Type B pancreatic cell (in vitro differentiated cells): Measurements from ENCODE around the gene ACSM3. TPM values are rescaled to one million over a fixed set of nuclear protein-coding genes. Genes with fewer than 3 reads are reported as not detected.
"Not testable (repeated sequence)": the region's sequence is repeated elsewhere in the genome, so short reads cannot be mapped to it uniquely, and the experiment has no call there.

Experiments used
- DNase-seq: peaks from one replicate; pipeline ENCODE4 v3.0.0; 2021; ENCODE audit warnings: mixed read lengths; ENCODE audit not compliant: unreplicated experiment; ENCODE audit errors: extremely low spot score
- H3K27ac Mint-ChIP-seq: 2 replicates; pipeline ENCODE4 v1.8.0; 2021; ENCODE audit warnings: mild to moderate bottlenecking, mixed read lengths
- H3K27me3 Mint-ChIP-seq: 2 replicates; pipeline ENCODE4 v1.8.0; 2021; ENCODE audit warnings: mixed read lengths
- H3K36me3 Mint-ChIP-seq: 2 replicates; pipeline ENCODE4 v1.8.0; 2021; ENCODE audit warnings: mixed read lengths
- H3K4me1 Mint-ChIP-seq: one replicate; pipeline ENCODE4 v1.8.0; 2021; ENCODE audit warnings: mixed read lengths; ENCODE audit not compliant: unreplicated experiment
- H3K4me3 Mint-ChIP-seq: 2 replicates; pipeline ENCODE4 v1.8.0; 2021; ENCODE audit warnings: mild to moderate bottlenecking, mixed read lengths
- H3K9me3 Mint-ChIP-seq: 2 replicates; pipeline ENCODE4 v1.8.0; 2021; ENCODE audit warnings: mixed read lengths
- total RNA-seq: library from RNA; stranded (reverse); gene quantifications from 2 replicates; pipeline ENCODE4 v1.2.1, GENCODE V29; 2021; ENCODE audit warnings: low replicate concordance
- TF ChIP-seq, protein P1 (sequence below): fragments of 200-600 bp; sonication (generic); conservative IDR thresholded peaks from 2 replicates; pipeline ENCODE4 v1.5.0; 2021; ENCODE audit warnings: antibody characterized with exemption, mild to moderate bottlenecking

ACSM3 gene
- total RNA-seq, 1 donor from 2014 or later, result 22.6 TPM

DNA sequence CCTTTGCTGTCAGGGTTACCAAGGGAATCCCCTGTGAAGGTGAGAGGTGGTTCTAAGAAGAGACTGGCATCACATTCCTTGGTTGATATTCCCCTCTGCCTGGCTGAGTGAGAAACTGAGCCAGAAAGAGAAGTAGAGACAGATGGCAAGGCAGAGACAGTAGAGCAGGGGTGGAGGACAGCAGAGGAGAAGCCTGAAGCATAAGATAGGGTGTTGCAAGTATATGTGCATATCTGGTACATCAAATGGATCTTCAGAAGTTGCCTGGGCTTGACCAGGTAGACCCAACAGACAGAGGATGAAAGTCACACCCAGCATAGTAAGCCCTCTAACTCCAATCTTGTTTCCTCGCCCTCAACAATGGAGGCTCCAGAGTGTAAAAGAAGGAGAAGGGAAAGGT, 14.3 kb upstream of the ACSM3 start:
- Mint-ChIP-seq H3K27ac (no peak overlapping the region), H3K9me3 (no peaks in the 10 kb centered on the region), H3K4me3 (no peak overlapping the region), H3K4me1 (peaks cover 4% of the 10 kb centered on the region), H3K27me3 (no peaks in the 10 kb centered on the region), H3K36me3 (no peaks in the 10 kb centered on the region)
- DNase-seq, result no peak
- TF ChIP-seq, protein P1, sequence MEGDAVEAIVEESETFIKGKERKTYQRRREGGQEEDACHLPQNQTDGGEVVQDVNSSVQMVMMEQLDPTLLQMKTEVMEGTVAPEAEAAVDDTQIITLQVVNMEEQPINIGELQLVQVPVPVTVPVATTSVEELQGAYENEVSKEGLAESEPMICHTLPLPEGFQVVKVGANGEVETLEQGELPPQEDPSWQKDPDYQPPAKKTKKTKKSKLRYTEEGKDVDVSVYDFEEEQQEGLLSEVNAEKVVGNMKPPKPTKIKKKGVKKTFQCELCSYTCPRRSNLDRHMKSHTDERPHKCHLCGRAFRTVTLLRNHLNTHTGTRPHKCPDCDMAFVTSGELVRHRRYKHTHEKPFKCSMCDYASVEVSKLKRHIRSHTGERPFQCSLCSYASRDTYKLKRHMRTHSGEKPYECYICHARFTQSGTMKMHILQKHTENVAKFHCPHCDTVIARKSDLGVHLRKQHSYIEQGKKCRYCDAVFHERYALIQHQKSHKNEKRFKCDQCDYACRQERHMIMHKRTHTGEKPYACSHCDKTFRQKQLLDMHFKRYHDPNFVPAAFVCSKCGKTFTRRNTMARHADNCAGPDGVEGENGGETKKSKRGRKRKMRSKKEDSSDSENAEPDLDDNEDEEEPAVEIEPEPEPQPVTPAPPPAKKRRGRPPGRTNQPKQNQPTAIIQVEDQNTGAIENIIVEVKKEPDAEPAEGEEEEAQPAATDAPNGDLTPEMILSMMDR, result no peak

DNA sequence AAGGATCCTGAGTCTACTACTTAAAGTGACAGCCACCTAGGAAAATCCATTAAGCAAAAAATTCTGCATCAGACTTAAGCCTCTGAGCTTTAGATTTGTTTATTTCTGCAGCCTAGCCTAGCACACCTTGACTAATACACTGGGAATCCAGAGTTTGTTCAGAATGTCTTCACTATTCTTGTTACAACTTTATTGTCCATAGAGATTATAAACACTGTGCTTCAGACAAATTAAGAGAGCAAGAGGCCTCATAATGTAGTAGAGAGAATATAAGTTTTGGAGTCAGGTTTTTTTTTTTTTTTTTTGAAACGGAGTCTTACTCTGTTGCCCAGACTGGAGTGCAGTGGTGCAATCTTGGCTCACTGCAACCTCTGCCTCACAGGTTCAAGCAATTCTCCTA, 13.3 kb upstream of the ACSM3 start:
- Mint-ChIP-seq H3K36me3 (no peaks in the 10 kb centered on the region), H3K27ac (no peak overlapping the region), H3K4me1 (no peaks in the 10 kb centered on the region), H3K4me3 (no peak overlapping the region), H3K9me3 (no peaks in the 10 kb centered on the region), H3K27me3 (no peaks in the 10 kb centered on the region)
- DNase-seq, result no peak
- TF ChIP-seq, protein P1, result no peak

DNA sequence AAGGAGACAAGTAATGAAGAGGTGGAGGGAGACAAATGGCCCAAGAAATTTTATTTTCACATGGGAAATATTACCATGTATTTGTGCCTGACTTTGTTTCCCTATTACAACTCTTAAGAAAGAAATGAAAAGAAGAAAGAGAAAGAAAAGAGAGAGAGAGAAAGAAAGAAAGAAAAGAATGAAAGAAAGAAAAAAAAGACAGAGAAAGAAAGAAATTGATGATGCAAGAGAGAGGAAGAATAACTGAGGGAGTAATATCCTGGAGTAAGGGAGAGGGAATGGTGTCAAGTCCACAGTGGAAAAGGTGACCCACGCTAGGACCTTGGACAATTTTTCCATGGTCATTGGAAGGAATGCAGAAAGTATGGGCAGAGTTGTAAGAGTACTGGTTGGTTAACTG, 10.1 kb upstream of the ACSM3 start:
- H3K27me3 Mint-ChIP-seq, result no peaks in the 10 kb centered on the region
- no peak for DNase-seq
- no peaks in the 10 kb centered on the region for H3K9me3 Mint-ChIP-seq
- TF ChIP-seq, protein P1, result no peak
- no peaks in the 10 kb centered on the region for H3K36me3 Mint-ChIP-seq
- no peaks in the 10 kb centered on the region for H3K4me1 Mint-ChIP-seq
- no peak overlapping the region for H3K4me3 Mint-ChIP-seq
- H3K27ac Mint-ChIP-seq, result no peak overlapping the region

DNA sequence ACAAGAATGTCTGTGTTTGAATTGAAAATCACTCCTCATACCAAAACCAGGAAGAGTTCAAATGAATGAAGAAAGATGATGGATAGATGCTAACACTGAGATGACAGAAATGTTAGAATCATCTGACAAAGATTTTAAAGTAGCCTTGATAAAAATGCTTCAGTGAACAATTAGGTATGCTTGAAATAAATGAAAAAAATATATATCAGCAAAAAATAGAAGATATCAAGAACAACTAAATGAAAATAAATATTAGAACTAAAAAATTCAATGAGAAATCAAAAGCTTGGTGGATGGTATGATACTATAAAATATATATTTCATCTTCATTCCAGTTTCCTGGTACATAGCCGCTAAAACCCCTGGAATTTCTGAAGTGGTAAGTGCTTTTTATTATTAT, 8.6 kb upstream of the ACSM3 start:
- no peak for DNase-seq
- no peaks in the 10 kb centered on the region for H3K27me3 Mint-ChIP-seq
- TF ChIP-seq, protein P1, result no peak

DNA sequence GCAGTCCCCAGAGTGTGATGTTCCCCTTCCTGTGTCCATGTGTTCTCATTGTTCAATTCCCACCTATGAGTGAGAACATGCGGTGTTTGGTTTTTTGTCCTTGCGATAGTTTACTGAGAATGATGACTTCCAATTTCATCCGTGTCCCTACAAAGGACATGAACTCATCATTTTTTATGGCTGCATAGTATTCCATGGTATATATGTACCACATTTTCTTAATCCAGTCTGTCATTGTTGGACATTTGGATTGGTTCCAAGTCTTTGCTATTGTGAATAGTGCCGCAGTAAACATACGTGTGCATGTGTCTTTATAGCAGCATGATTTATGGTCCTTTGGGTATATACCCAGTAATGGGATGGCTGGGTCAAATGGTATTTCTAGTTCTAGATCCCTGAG, 8.0 kb upstream of the ACSM3 start:
- H3K9me3 Mint-ChIP-seq, H3K27ac Mint-ChIP-seq, H3K4me1 Mint-ChIP-seq, H3K27me3 Mint-ChIP-seq, H3K36me3 Mint-ChIP-seq, DNase-seq, H3K4me3 Mint-ChIP-seq: not testable (repeated sequence)

More for the DNA sequence above, 8.6 kb upstream of the ACSM3 start:
- H3K36me3 Mint-ChIP-seq, result no peaks in the 10 kb centered on the region
- H3K9me3 Mint-ChIP-seq, result no peaks in the 10 kb centered on the region
- H3K4me1 Mint-ChIP-seq, result no peaks in the 10 kb centered on the region
- H3K27ac Mint-ChIP-seq, result no peak overlapping the region
- H3K4me3 Mint-ChIP-seq, result no peak overlapping the region

DNA sequence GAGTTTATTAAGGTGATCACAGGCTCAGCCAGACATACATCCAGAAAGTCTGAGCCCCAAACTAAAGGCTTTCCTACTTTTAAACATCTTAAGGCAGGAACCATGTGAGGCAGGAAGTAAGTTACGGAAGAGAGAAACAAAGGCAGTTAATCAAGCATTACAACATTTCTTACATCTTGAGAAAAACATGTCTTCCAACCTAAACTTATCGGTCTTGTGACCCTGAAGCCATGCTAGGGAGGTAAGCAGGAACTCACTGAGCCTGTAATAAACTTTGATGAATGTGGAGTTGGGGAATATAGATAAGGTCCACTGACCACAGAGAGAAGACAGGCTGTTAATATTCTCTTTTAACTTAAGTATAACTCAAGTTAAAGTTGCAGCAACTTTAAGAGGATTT, 3.5 kb upstream of the ACSM3 start:
- no peak overlapping the region for H3K27ac Mint-ChIP-seq
- H3K9me3 Mint-ChIP-seq, result no peaks in the 10 kb centered on the region
- no peaks in the 10 kb centered on the region for H3K36me3 Mint-ChIP-seq
- no peak for DNase-seq
- H3K4me1 Mint-ChIP-seq, result peaks cover 8% of the 10 kb centered on the region
- no peak overlapping the region for H3K4me3 Mint-ChIP-seq
- TF ChIP-seq, protein P1, result no peak
- no peaks in the 10 kb centered on the region for H3K27me3 Mint-ChIP-seq
